GM19328 (cell line): Measurements from ENCODE around the gene SIRT4.
A peak's percentile ranks its signal among the peaks of the same experiment; 100 is the strongest.
"Not testable (repeated sequence)": the region's sequence is repeated elsewhere in the genome, so short reads cannot be mapped to it uniquely, and the experiment has no call there.

Experiments
- ATAC-seq: cut with Tn5 transposase; IDR thresholded peaks from one replicate; pipeline ENCODE4 v1.9.1; 2021; ENCODE audit warnings: mild to moderate bottlenecking, moderate library complexity; ENCODE audit not compliant: unreplicated experiment

The SIRT4 gene

GRCh38 chr12:120301962-120302815 is at the start of gene SIRT4:
Gene SIRT4 (plus strand): TSS chr12:120302321. CDS start chr12:120303562, 1,241 bp downstream.
- peak; percentile 97 for ATAC-seq

- ATAC-seq, result not testable (repeated sequence)
These were observed 48.8 kb upstream of the SIRT4 start for GRCh38 chr12:120253313-120253712.

GRCh38 chr12:120254809-120255208 is 47.3 kb upstream of the SIRT4 start:
- no peak for ATAC-seq

GRCh38 chr12:120257041-120257821 is 44.9 kb upstream of the SIRT4 start:
- ATAC-seq, result no peak

GRCh38 chr12:120258323-120258896 is 43.7 kb upstream of the SIRT4 start:
- no peak for ATAC-seq

- ATAC-seq, result no peak
These were observed 42.5 kb upstream of the SIRT4 start for GRCh38 chr12:120259418-120260202.

GRCh38 chr12:120260607-120261006 is 41.5 kb upstream of the SIRT4 start:
- no peak for ATAC-seq

- ATAC-seq, result no peak
These were observed 39.9 kb upstream of the SIRT4 start for GRCh38 chr12:120261951-120262851.

GRCh38 chr12:120262852-120263747 is 39.0 kb upstream of the SIRT4 start:
- no peak for ATAC-seq

GRCh38 chr12:120263748-120264085 is 38.4 kb upstream of the SIRT4 start:
- no peak for ATAC-seq

GRCh38 chr12:120264086-120264903 is 37.8 kb upstream of the SIRT4 start:
- ATAC-seq, result no peak

GRCh38 chr12:120264904-120265472 is 37.1 kb upstream of the SIRT4 start:
- no peak for ATAC-seq

GRCh38 chr12:120265473-120266179 is 36.5 kb upstream of the SIRT4 start, which contains the start of gene PXN:
Gene PXN (minus strand): TSS chr12:120265730. CDS start chr12:120265629, 101 bp downstream.
- peak; percentile 75 for ATAC-seq

- ATAC-seq, result no peak
These were observed 35.8 kb upstream of the SIRT4 start for GRCh38 chr12:120266180-120266870.

- ATAC-seq, result no peak
These were observed 34.4 kb upstream of the SIRT4 start for GRCh38 chr12:120267736-120268135.

- no peak for ATAC-seq
These were observed 25.4 kb upstream of the SIRT4 start for GRCh38 chr12:120276734-120277133.
